HepG2 (cell line): ENCODE measurements around the gene ARHGEF3. TPM values are rescaled to one million over a fixed set of nuclear protein-coding genes. Genes with fewer than 3 reads are reported as not detected.

Source experiments
- FOXA1 ChIP-seq, 2 experiments: fragments of 450-650 bp in 1 of 2; sonication (generic) in 1 of 2; formaldehyde crosslinking in 1 of 2; IDR thresholded peaks; 2 replicates each; pipeline versions ENCODE4 v1.4.0 to v1.6.1; 2016 to 2020; ENCODE audit warnings: missing genetic modification reagents in 1 of 2
- FOXO1 ChIP-seq: sonication (generic); formaldehyde crosslinking; IDR thresholded peaks from 2 replicates; pipeline ENCODE4 v1.4.0; 2020; ENCODE audit warnings: missing genetic modification reagents
- FOXO4 ChIP-seq: sonication (generic); formaldehyde crosslinking; conservative IDR thresholded peaks from 2 replicates; pipeline ENCODE4 v1.8.1; 2023; ENCODE audit warnings: missing genetic modification reagents
- GATAD2A ChIP-seq: IDR thresholded peaks from 2 replicates; pipeline ENCODE4 v1.6.1; 2016
- NR2F6 ChIP-seq, 2 experiments: IDR thresholded peaks; 2 replicates each; pipeline ENCODE4 v1.6.1; 2016; ENCODE audit warnings: antibody characterized with exemption in 1 of 2, mild to moderate bottlenecking in 1 of 2
- SKI ChIP-seq: fragments of 450-650 bp; IDR thresholded peaks from one replicate; pipeline ENCODE4 v1.6.1; 2018; ENCODE audit warnings: mild to moderate bottlenecking; ENCODE audit not compliant: partially characterized antibody
- SOX13 ChIP-seq, 3 experiments: fragments of 450-650 bp in 1 of 3; sonication (generic) in 1 of 3; formaldehyde crosslinking in 1 of 3; IDR thresholded peaks in 2 of 3; conservative IDR thresholded peaks in 1 of 3; 2 replicates each; pipeline versions ENCODE4 v1.5.0 to v1.6.1; 2016 to 2020; ENCODE audit warnings: antibody characterized with exemption in 1 of 3, mild to moderate bottlenecking in 1 of 3, missing compliant biosample characterization in 1 of 3, missing genetic modification reagents in 1 of 3, moderate library complexity in 1 of 3
- TAF15 ChIP-seq: fragments of 200-400 bp; formaldehyde crosslinking; IDR thresholded peaks from one replicate; pipeline ENCODE4 v1.6.1; 2018; ENCODE audit warnings: mild to moderate bottlenecking, low read depth, low read length; ENCODE audit not compliant: poor library complexity, severe bottlenecking
- THYN1 ChIP-seq: sonication (generic); formaldehyde crosslinking; IDR thresholded peaks from 2 replicates; pipeline ENCODE4 v1.8.1; 2023; ENCODE audit warnings: low read depth, mild to moderate bottlenecking, moderate library complexity, missing genetic modification reagents, borderline replicate concordance
- ZBTB33 ChIP-seq: sonication (generic); formaldehyde crosslinking; IDR thresholded peaks from 2 replicates; pipeline ENCODE4 v1.4.0; 2020; ENCODE audit warnings: missing genetic modification reagents
- ZGPAT ChIP-seq: IDR thresholded peaks from 2 replicates; pipeline ENCODE4 v1.6.1; 2016; ENCODE audit warnings: mild to moderate bottlenecking
- ZNF550 ChIP-seq: sonication (generic); formaldehyde crosslinking; IDR thresholded peaks from 2 replicates; pipeline ENCODE4 v1.4.0; 2020; ENCODE audit warnings: mild to moderate bottlenecking, missing genetic modification reagents, borderline replicate concordance
- ZNF629 ChIP-seq: sonication (generic); formaldehyde crosslinking; conservative IDR thresholded peaks from 2 replicates; pipeline ENCODE4 v1.5.0; 2020; ENCODE audit warnings: missing genetic modification reagents
- ZNF644 ChIP-seq: IDR thresholded peaks from 2 replicates; pipeline ENCODE4 v1.6.1; 2016; ENCODE audit warnings: low read depth
- polyA plus RNA-seq, 8 experiments: library from polyadenylated mRNA; depleted of rRNA in 3 of 8; stranded (reverse) in 7 of 8; unstranded in 1 of 8; fragments of >200 nt; fragmentation: Illumina TruSeq in 4 of 8; extraction: Trizol in 4 of 8; gene quantifications; 2 replicates each; pipeline versions ENCODE4 v1.2.1 to v1.2.3, GENCODE V29; 2011 to 2016; ENCODE audit warnings: low read depth in 4 of 8, missing spikeins in 1 of 8, mixed read lengths in 1 of 8; ENCODE audit not compliant: insufficient read depth in 1 of 8
- total RNA-seq, 5 experiments: library from RNA; depleted of rRNA; stranded (reverse); fragments of >200 nt; fragmentation: Illumina TruSeq; extraction: Trizol; gene quantifications; 2 replicates each; pipeline ENCODE4 v1.2.3, GENCODE V29; 2016; ENCODE audit warnings: low read depth in 1 of 5

The ARHGEF3 gene
- total and polyA plus RNA-seq, 2 of the 13 experiments (the other 11 are each of a cell fraction or from before 2014, with no cell fraction given), result 14.8 to 23.1 TPM

GRCh38 chr3:56839784-56840715 lies 38.3 kb upstream of the ARHGEF3 start (continued):
- TF ChIP-seq NR2F6 (IDR thresholded peaks at IDR 0.05) (no peak), NR2F6 (CRISPR knock-in tag; IDR thresholded peaks at IDR 0.05) (no peak), ZNF550 (CRISPR knock-in tag) (no peak), FOXO4 (CRISPR knock-in tag) (no peak), SOX13 (IDR thresholded peaks at IDR 0.05) (no peak), SOX13 (CRISPR knock-in tag; conservative IDR thresholded peaks at IDR 0.05 in 1 of 2, IDR thresholded peaks at IDR 0.05 in 1 of 2) (peak in 1 of 2 experiments; percentile 62; a peak in 1 of 4 replicates), ZNF629 (CRISPR knock-in tag) (0 out of 2 replicates have a peak, but pooled peaks have one; percentile 9), FOXA1 (IDR thresholded peaks at IDR 0.05) (no peak), FOXA1 (CRISPR knock-in tag; IDR thresholded peaks at IDR 0.05) (peak; percentile 82), THYN1 (CRISPR knock-in tag) (no peak), GATAD2A (CRISPR knock-in tag) (peak; percentile 86), FOXO1 (CRISPR knock-in tag) (peak; percentile 20; the same call in 1 of the 2 replicates), ZNF644 (CRISPR knock-in tag) (0 out of 2 replicates have a peak, but pooled peaks have one; percentile 36), ZGPAT (CRISPR knock-in tag) (0 out of 2 replicates have a peak, but pooled peaks have one; percentile 26), TAF15 (no peak), SKI (peak; percentile 33), ZBTB33 (peak; percentile 95)
